ENCODE results near the gene RIC8B.

Gene RIC8B

GRCh38 chr12:106883426-106883825 lies 108.9 kb downstream of the RIC8B start:
- Mint-ChIP-seq H3K36me3 (peaks cover 53% of the 10 kb centered on the region), H3K4me3 (no peak overlapping the region), H3K27me3 (peaks cover 9% of the 10 kb centered on the region), H3K27ac (no peak overlapping the region), H3K4me1 (no peaks in the 10 kb centered on the region), H3K9me3 (no peaks in the 10 kb centered on the region)
- ATAC-seq (ENCODE audit: low read depth) (no peak), DNase-seq (ENCODE audit: low spot score in 2 of 2) (no peak)

GRCh38 chr12:106885026-106885425 lies 110.5 kb downstream of the RIC8B start:
- Mint-ChIP-seq H3K9me3 (no peaks in the 10 kb centered on the region), H3K27me3 (peaks cover 13% of the 10 kb centered on the region), H3K27ac (no peak overlapping the region), H3K36me3 (peaks cover 44% of the 10 kb centered on the region), H3K4me1 (no peaks in the 10 kb centered on the region), H3K4me3 (no peak overlapping the region)
- ATAC-seq (ENCODE audit: low read depth), result no peak
- no peak for DNase-seq (ENCODE audit: low spot score in 2 of 2)

- no peak overlapping the region for H3K4me3 Mint-ChIP-seq
- DNase-seq (ENCODE audit: low spot score in 2 of 2) (no peak), ATAC-seq (ENCODE audit: low read depth) (no peak)
- no peak overlapping the region for H3K27ac Mint-ChIP-seq
- no peaks in the 10 kb centered on the region for H3K9me3 Mint-ChIP-seq
- peaks cover 13% of the 10 kb centered on the region for H3K27me3 Mint-ChIP-seq
- H3K36me3 Mint-ChIP-seq, result peaks cover 43% of the 10 kb centered on the region
- no peaks in the 10 kb centered on the region for H3K4me1 Mint-ChIP-seq
Measured at GRCh38 chr12:106885541-106886249, 111.2 kb downstream of the RIC8B start.

GRCh38 chr12:106886932-106887331 lies 112.5 kb downstream of the RIC8B start:
- no peak for ATAC-seq (ENCODE audit: low read depth)
- H3K4me3 Mint-ChIP-seq, result no peak overlapping the region
- H3K27me3 Mint-ChIP-seq, result peaks cover 16% of the 10 kb centered on the region
- H3K27ac Mint-ChIP-seq, result no peak overlapping the region
- H3K9me3 Mint-ChIP-seq, result no peaks in the 10 kb centered on the region
- H3K4me1 Mint-ChIP-seq, result no peaks in the 10 kb centered on the region
- H3K36me3 Mint-ChIP-seq, result peaks cover 35% of the 10 kb centered on the region
- DNase-seq (ENCODE audit: low spot score in 2 of 2), result no peak

- H3K27me3 Mint-ChIP-seq, result peaks cover 23% of the 10 kb centered on the region
- ATAC-seq (ENCODE audit: low read depth), result no peak
Measured at GRCh38 chr12:106888348-106888970, 114.0 kb downstream of the RIC8B start.

GRCh38 chr12:106889326-106889725 lies 114.8 kb downstream of the RIC8B start:
- H3K36me3 Mint-ChIP-seq, result peaks cover 18% of the 10 kb centered on the region
- no peaks in the 10 kb centered on the region for H3K9me3 Mint-ChIP-seq
- peaks cover 19% of the 10 kb centered on the region for H3K27me3 Mint-ChIP-seq
- DNase-seq (ENCODE audit: low spot score in 2 of 2), result no peak
- no peaks in the 10 kb centered on the region for H3K4me1 Mint-ChIP-seq
- no peak overlapping the region for H3K27ac Mint-ChIP-seq
- no peak overlapping the region for H3K4me3 Mint-ChIP-seq
- no peak for ATAC-seq (ENCODE audit: low read depth)

More at GRCh38 chr12:106888348-106888970, 114.0 kb downstream of the RIC8B start:
- no peak for DNase-seq (ENCODE audit: low spot score in 2 of 2)
- no peaks in the 10 kb centered on the region for H3K9me3 Mint-ChIP-seq
- H3K36me3 Mint-ChIP-seq, result peaks cover 26% of the 10 kb centered on the region
- H3K4me3 Mint-ChIP-seq, result no peak overlapping the region
- H3K27ac Mint-ChIP-seq, result no peak overlapping the region
- H3K4me1 Mint-ChIP-seq, result no peaks in the 10 kb centered on the region

- no peaks in the 10 kb centered on the region for H3K9me3 Mint-ChIP-seq
- H3K4me1 Mint-ChIP-seq, result no peaks in the 10 kb centered on the region
- no peak for DNase-seq (ENCODE audit: low spot score in 2 of 2)
- no peak for ATAC-seq (ENCODE audit: low read depth)
- H3K27me3 Mint-ChIP-seq, result peaks cover 19% of the 10 kb centered on the region
- H3K36me3 Mint-ChIP-seq, result peaks cover 15% of the 10 kb centered on the region
- H3K4me3 Mint-ChIP-seq, result no peak overlapping the region
- H3K27ac Mint-ChIP-seq, result no peak overlapping the region
Measured at GRCh38 chr12:106889950-106890626, 115.6 kb downstream of the RIC8B start.

- peaks cover 8% of the 10 kb centered on the region for H3K36me3 Mint-ChIP-seq
- ATAC-seq (ENCODE audit: low read depth), result no peak
- no peaks in the 10 kb centered on the region for H3K4me1 Mint-ChIP-seq
- peaks cover 28% of the 10 kb centered on the region for H3K27me3 Mint-ChIP-seq
- peaks cover 1% of the 10 kb centered on the region for H3K9me3 Mint-ChIP-seq
- DNase-seq (ENCODE audit: low spot score in 2 of 2), result no peak
- H3K27ac Mint-ChIP-seq, result no peak overlapping the region
- no peak overlapping the region for H3K4me3 Mint-ChIP-seq
Measured at GRCh38 chr12:106892075-106892474, 117.6 kb downstream of the RIC8B start.

- Mint-ChIP-seq H3K27ac (no peak overlapping the region), H3K4me3 (no peak overlapping the region), H3K36me3 (no peaks in the 10 kb centered on the region), H3K4me1 (no peaks in the 10 kb centered on the region), H3K9me3 (peaks cover 1% of the 10 kb centered on the region), H3K27me3 (peaks cover 38% of the 10 kb centered on the region)
- DNase-seq (ENCODE audit: low spot score in 2 of 2) (no peak), ATAC-seq (ENCODE audit: low read depth) (no peak)
Measured at GRCh38 chr12:106893451-106893850, 119.0 kb downstream of the RIC8B start.

- DNase-seq (ENCODE audit: low spot score in 2 of 2), result no peak
Measured at GRCh38 chr12:106894774-106895173, 120.3 kb downstream of the RIC8B start.

GRCh38 chr12:106896603-106897002 lies 122.1 kb downstream of the RIC8B start:
- Mint-ChIP-seq H3K9me3 (peaks cover 1% of the 10 kb centered on the region), H3K27me3 (peaks cover 38% of the 10 kb centered on the region), H3K4me3 (no peak overlapping the region), H3K4me1 (no peaks in the 10 kb centered on the region), H3K27ac (no peak overlapping the region), H3K36me3 (no peaks in the 10 kb centered on the region)
- no peak for ATAC-seq (ENCODE audit: low read depth)
- DNase-seq (ENCODE audit: low spot score in 2 of 2), result no peak

More at GRCh38 chr12:106894774-106895173, 120.3 kb downstream of the RIC8B start:
- H3K27ac Mint-ChIP-seq, result no peak overlapping the region
- H3K27me3 Mint-ChIP-seq, result peaks cover 41% of the 10 kb centered on the region
- no peak overlapping the region for H3K4me3 Mint-ChIP-seq
- H3K4me1 Mint-ChIP-seq, result no peaks in the 10 kb centered on the region
- ATAC-seq (ENCODE audit: low read depth), result no peak
- no peaks in the 10 kb centered on the region for H3K36me3 Mint-ChIP-seq
- peaks cover 1% of the 10 kb centered on the region for H3K9me3 Mint-ChIP-seq

GRCh38 chr12:106897082-106897481 lies 122.6 kb downstream of the RIC8B start:
- peaks cover 39% of the 10 kb centered on the region for H3K27me3 Mint-ChIP-seq
- no peaks in the 10 kb centered on the region for H3K4me1 Mint-ChIP-seq
- ATAC-seq (ENCODE audit: low read depth) (no peak), DNase-seq (ENCODE audit: low spot score in 2 of 2) (no peak)
- peaks cover 1% of the 10 kb centered on the region for H3K9me3 Mint-ChIP-seq
- no peaks in the 10 kb centered on the region for H3K36me3 Mint-ChIP-seq
- H3K4me3 Mint-ChIP-seq, result no peak overlapping the region
- H3K27ac Mint-ChIP-seq, result no peak overlapping the region

- H3K27ac Mint-ChIP-seq, result no peak overlapping the region
- H3K4me3 Mint-ChIP-seq, result no peak overlapping the region
- H3K9me3 Mint-ChIP-seq, result peaks cover 1% of the 10 kb centered on the region
- ATAC-seq (ENCODE audit: low read depth), result no peak
- H3K4me1 Mint-ChIP-seq, result no peaks in the 10 kb centered on the region
- DNase-seq (ENCODE audit: low spot score in 2 of 2), result no peak
- H3K27me3 Mint-ChIP-seq, result peaks cover 37% of the 10 kb centered on the region
- no peaks in the 10 kb centered on the region for H3K36me3 Mint-ChIP-seq
Measured at GRCh38 chr12:106897981-106898901, 123.8 kb downstream of the RIC8B start.
